C4-2B (cell line): Measurements from ENCODE around the gene ARAP1.

Source experiments
- CTCF ChIP-seq: fragments of 450-650 bp; conservative IDR thresholded peaks from 2 replicates; pipeline ENCODE4 v1.5.1; 2017; ENCODE audit warnings: mild to moderate bottlenecking
- ZFX ChIP-seq: fragments of 450-650 bp; IDR thresholded peaks from 2 replicates; pipeline ENCODE4 v1.6.1; 2017

GRCh38 chr11:72747289-72747855, 4.8 kb downstream of the ARAP1 start:
- TF ChIP-seq CTCF (no peak), ZFX (no peak)
